HFFc6 (cell line): Measurements from ENCODE around the gene REC114. TPM values are rescaled to one million over a fixed set of nuclear protein-coding genes. Genes with fewer than 3 reads are reported as not detected.
"Not testable (repeated sequence)": the region's sequence is repeated elsewhere in the genome, so short reads cannot be mapped to it uniquely, and the experiment has no call there.

Experiments used
- DNase-seq: peaks from one replicate; pipeline ENCODE4 v3.0.0-alpha.2; 2018
- H3K27ac Mint-ChIP-seq: 2 replicates; pipeline ENCODE4 v1.8.0; 2020; ENCODE audit warnings: mild to moderate bottlenecking, mixed read lengths
- H3K27me3 Mint-ChIP-seq: 2 replicates; pipeline ENCODE4 v1.8.0; 2021; ENCODE audit warnings: mild to moderate bottlenecking, moderate library complexity, mixed read lengths; ENCODE audit not compliant: insufficient read depth
- H3K36me3 Mint-ChIP-seq: 2 replicates; pipeline ENCODE4 v1.8.0; 2021; ENCODE audit warnings: low read depth, mixed read lengths
- H3K4me1 Mint-ChIP-seq: 2 replicates; pipeline ENCODE4 v1.8.0; 2020; ENCODE audit warnings: low read depth, mixed read lengths
- H3K4me3 Mint-ChIP-seq: 2 replicates; pipeline ENCODE4 v1.8.0; 2020; ENCODE audit warnings: mild to moderate bottlenecking, moderate library complexity, mixed read lengths
- H3K9me3 Mint-ChIP-seq: 2 replicates; pipeline ENCODE4 v1.8.0; 2020; ENCODE audit warnings: mild to moderate bottlenecking, mixed read lengths
- CTCF ChIP-seq: fragments of 200-600 bp; sonication (generic); IDR thresholded peaks from 2 replicates; pipeline ENCODE4 v1.5.0; 2021; ENCODE audit warnings: antibody characterized with exemption, mild to moderate bottlenecking
- total RNA-seq, 6 experiments: library from RNA; stranded (reverse); fragmentation: NEBNext Ultra II Directional; extraction: Animal tissue kit (Norgen Biotek cat#: 25700); gene quantifications; 2 replicates in 1 of 6; 3 replicates in 5 of 6; pipeline ENCODE4 v1.2.3, GENCODE V29; 2021

Gene REC114
- total RNA-seq, 6 experiments from 2014 or later, result not detected

DNA sequence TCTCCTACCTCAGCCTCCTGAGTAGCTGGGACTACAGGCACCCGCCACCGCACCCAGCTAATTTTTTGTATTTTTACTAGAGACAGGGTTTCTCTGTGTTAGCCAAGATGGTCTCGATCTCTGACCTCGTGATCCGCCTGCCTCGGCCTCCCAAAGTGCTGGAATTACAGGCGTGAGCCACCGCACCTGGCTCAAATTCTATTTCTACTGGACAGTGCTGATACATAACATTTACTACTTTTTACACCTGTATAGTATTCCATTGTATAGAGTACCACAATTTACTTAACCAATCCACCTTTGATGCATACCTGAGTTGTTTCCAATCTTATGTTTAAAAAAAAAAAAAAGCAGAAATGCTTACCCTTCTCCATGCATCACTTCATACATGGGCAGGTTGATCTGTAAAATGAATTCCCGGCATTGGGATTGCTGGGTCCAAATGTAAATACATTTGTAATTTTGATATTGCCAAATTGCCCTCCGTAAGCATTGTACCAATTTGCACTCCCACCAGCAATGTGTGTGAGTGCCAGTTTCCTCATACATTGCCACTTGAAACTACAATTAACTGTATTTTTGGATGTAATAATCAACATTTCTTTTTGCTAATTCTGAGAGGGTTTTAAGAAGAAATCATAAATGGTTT, 95.7 kb downstream of the REC114 start:
- DNase-seq, result no peak
- Mint-ChIP-seq H3K4me1 (no peaks in the 10 kb centered on the region), H3K4me3 (no peak overlapping the region), H3K27me3 (no peaks in the 10 kb centered on the region; the same call in 1 of the 2 replicates), H3K27ac (no peak overlapping the region), H3K36me3 (no peaks in the 10 kb centered on the region), H3K9me3 (no peaks in the 10 kb centered on the region)
- no peak for TF ChIP-seq CTCF

- no peaks in the 10 kb centered on the region for H3K9me3 Mint-ChIP-seq
- DNase-seq, result no peak
- H3K36me3 Mint-ChIP-seq, result no peaks in the 10 kb centered on the region
- H3K27ac Mint-ChIP-seq, result no peak overlapping the region
- H3K4me1 Mint-ChIP-seq, result no peaks in the 10 kb centered on the region
- TF ChIP-seq CTCF, result no peak
- H3K4me3 Mint-ChIP-seq, result no peak overlapping the region
- H3K27me3 Mint-ChIP-seq, result no peaks in the 10 kb centered on the region; the same call in 1 of the 2 replicates
These were observed 96.5 kb downstream of the REC114 start for GRCh38 chr15:73539212-73540128.

- TF ChIP-seq CTCF, result no peak
- Mint-ChIP-seq H3K27ac (no peak overlapping the region), H3K4me1 (no peaks in the 10 kb centered on the region), H3K27me3 (no peaks in the 10 kb centered on the region; the same call in 1 of the 2 replicates), H3K4me3 (no peak overlapping the region), H3K36me3 (no peaks in the 10 kb centered on the region), H3K9me3 (no peaks in the 10 kb centered on the region)
- DNase-seq, result no peak
These were observed 97.2 kb downstream of the REC114 start for GRCh38 chr15:73540161-73540560.

DNA sequence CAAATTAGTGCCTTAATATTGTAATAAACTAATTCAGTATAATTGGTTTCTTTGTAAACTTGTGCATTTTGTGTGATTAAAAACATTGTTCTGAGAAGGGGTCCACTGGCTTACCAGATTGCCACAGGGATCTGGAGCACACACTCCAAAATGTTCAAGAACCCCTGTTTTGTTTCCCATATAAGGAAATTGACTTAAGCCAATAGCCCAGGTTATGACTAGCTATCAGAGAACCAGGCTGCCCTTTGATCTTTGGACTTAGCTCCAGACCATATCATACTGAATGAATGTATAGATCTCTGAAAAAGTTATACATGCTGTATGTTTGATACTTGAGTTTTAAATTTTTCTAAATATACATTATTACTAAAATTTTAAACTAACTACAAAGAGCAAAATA, 98.5 kb downstream of the REC114 start:
- no peak overlapping the region for H3K27ac Mint-ChIP-seq
- no peak for DNase-seq
- H3K9me3 Mint-ChIP-seq, result no peaks in the 10 kb centered on the region
- no peaks in the 10 kb centered on the region for H3K4me1 Mint-ChIP-seq
- H3K4me3 Mint-ChIP-seq, result no peak overlapping the region
- H3K27me3 Mint-ChIP-seq, result no peaks in the 10 kb centered on the region; the same call in 1 of the 2 replicates
- TF ChIP-seq CTCF, result no peak
- H3K36me3 Mint-ChIP-seq, result no peaks in the 10 kb centered on the region

- not testable (repeated sequence) for H3K27ac Mint-ChIP-seq, H3K27me3 Mint-ChIP-seq, DNase-seq, H3K4me3 Mint-ChIP-seq, H3K36me3 Mint-ChIP-seq, H3K9me3 Mint-ChIP-seq
- peaks cover 15% of the 10 kb centered on the region for H3K4me1 Mint-ChIP-seq
These were observed 106.0 kb downstream of the REC114 start for GRCh38 chr15:73548925-73549324.

GRCh38 chr15:73550190-73550589, 107.2 kb downstream of the REC114 start:
- H3K36me3 Mint-ChIP-seq, result no peaks in the 10 kb centered on the region; the same call in 1 of the 2 replicates
- TF ChIP-seq CTCF, result no peak
- H3K4me3 Mint-ChIP-seq, result no peak overlapping the region
- no peak overlapping the region for H3K27ac Mint-ChIP-seq
- H3K27me3 Mint-ChIP-seq, result no peaks in the 10 kb centered on the region; the same call in 1 of the 2 replicates
- H3K4me1 Mint-ChIP-seq, result peaks cover 15% of the 10 kb centered on the region
- no peak for DNase-seq
- no peaks in the 10 kb centered on the region for H3K9me3 Mint-ChIP-seq
